Mesenchymal stem cell (in vitro differentiated cells and primary cell): ENCODE data around the gene SAP30L.
A peak's percentile ranks its signal among the peaks of the same experiment; 100 is the strongest.

ENCODE experiments used
- DNase-seq: peaks from one replicate; pipeline ENCODE4 v3.0.0-alpha.2; 2013
- H2AFZ ChIP-seq: one replicate; pipeline ENCODE4 v1.6.1; 2013; ENCODE audit warnings: low read depth, mild to moderate bottlenecking, control low read depth, inconsistent platforms, low read length, moderate library complexity
- H2AK5ac ChIP-seq: 2 replicates; pipeline ENCODE4 v1.6.1; 2013; ENCODE audit warnings: low read length, moderate library complexity, mild to moderate bottlenecking, inconsistent platforms; ENCODE audit not compliant: severe bottlenecking
- H2BK120ac ChIP-seq: one replicate; pipeline ENCODE4 v1.6.1; 2013; ENCODE audit warnings: low read depth, mild to moderate bottlenecking, inconsistent platforms, low read length, moderate library complexity
- H2BK12ac ChIP-seq, 2 experiments: one replicate each; pipeline ENCODE4 v1.6.1; 2013; ENCODE audit warnings: inconsistent platforms in 2 of 2, low read length in 2 of 2, mild to moderate bottlenecking in 2 of 2, moderate library complexity in 2 of 2, control low read depth in 1 of 2
- H2BK15ac ChIP-seq: one replicate; pipeline ENCODE4 v1.6.1; 2013; ENCODE audit warnings: mild to moderate bottlenecking, low read depth, inconsistent platforms; ENCODE audit not compliant: poor library complexity, severe bottlenecking
- H2BK5ac ChIP-seq: 2 replicates; pipeline ENCODE4 v1.6.1; 2013; ENCODE audit warnings: low read depth, mild to moderate bottlenecking, low read length, control low read depth, inconsistent platforms; ENCODE audit not compliant: poor library complexity, severe bottlenecking
- H3K14ac ChIP-seq, 2 experiments: one replicate each; pipeline ENCODE4 v1.6.1; 2013; ENCODE audit warnings: inconsistent platforms in 2 of 2, low read length in 2 of 2, control low read depth in 1 of 2, mild to moderate bottlenecking in 1 of 2, moderate library complexity in 1 of 2
- H3K18ac ChIP-seq, 2 experiments: one replicate each; pipeline ENCODE4 v1.6.1; 2013; ENCODE audit warnings: inconsistent platforms in 2 of 2, low read length in 2 of 2, control low read depth in 1 of 2, low read depth in 1 of 2, mild to moderate bottlenecking in 1 of 2
- H3K23ac ChIP-seq, 2 experiments: one replicate each; pipeline ENCODE4 v1.6.1; 2013; ENCODE audit warnings: inconsistent platforms in 2 of 2, low read length in 2 of 2, mild to moderate bottlenecking in 2 of 2, moderate library complexity in 2 of 2, control low read depth in 1 of 2
- H3K27ac ChIP-seq: 2 replicates; pipeline ENCODE4 v1.5.1; 2013; ENCODE audit warnings: mild to moderate bottlenecking, moderate library complexity, low read length, control low read depth, inconsistent platforms; ENCODE audit not compliant: poor library complexity, severe bottlenecking
- H3K27me3 ChIP-seq, 2 experiments: 2 replicates each; pipeline versions ENCODE4 v1.6.1 to v1.7.0; 2013; ENCODE audit warnings: low read length in 2 of 2, mild to moderate bottlenecking in 2 of 2, moderate library complexity in 2 of 2, control low read depth in 1 of 2, inconsistent platforms in 1 of 2; ENCODE audit not compliant: control insufficient read depth in 1 of 2, insufficient read depth in 1 of 2
- H3K36me3 ChIP-seq, 2 experiments: 2 replicates each; pipeline versions ENCODE4 v1.6.1 to v1.7.0; 2013; ENCODE audit warnings: low read length in 2 of 2, control low read depth in 1 of 2, inconsistent platforms in 1 of 2, low read depth in 1 of 2, mild to moderate bottlenecking in 1 of 2; ENCODE audit not compliant: insufficient read depth in 2 of 2, control insufficient read depth in 1 of 2
- H3K4ac ChIP-seq, 2 experiments: one replicate each; pipeline ENCODE4 v1.6.1; 2013; ENCODE audit warnings: inconsistent platforms in 2 of 2, low read length in 2 of 2, mild to moderate bottlenecking in 2 of 2, moderate library complexity in 2 of 2, control low read depth in 1 of 2, low read depth in 1 of 2
- H3K4me1 ChIP-seq: 2 replicates; pipeline ENCODE4 v1.6.1; 2013; ENCODE audit warnings: low read depth, low read length, control low read depth; ENCODE audit not compliant: control insufficient read depth, insufficient read depth
- H3K4me2 ChIP-seq: 2 replicates; pipeline ENCODE4 v1.6.1; 2013; ENCODE audit warnings: low read length, mild to moderate bottlenecking, inconsistent platforms; ENCODE audit not compliant: poor library complexity, severe bottlenecking
- H3K4me3 ChIP-seq, 2 experiments: 2 replicates each; pipeline versions ENCODE4 v1.5.1 to v1.7.0; 2013; ENCODE audit warnings: low read length in 2 of 2, mild to moderate bottlenecking in 2 of 2, control low read depth in 1 of 2, low read depth in 1 of 2; ENCODE audit not compliant: insufficient read depth in 1 of 2
- H3K79me1 ChIP-seq: replicated peaks from 2 replicates; pipeline ENCODE4 v1.6.1; 2013; ENCODE audit warnings: mild to moderate bottlenecking, control low read depth, low read length, inconsistent platforms; ENCODE audit not compliant: poor library complexity, severe bottlenecking
- H3K9ac ChIP-seq: 2 replicates; pipeline ENCODE4 v1.7.0; 2013; ENCODE audit warnings: mild to moderate bottlenecking, low read length, moderate library complexity
- H3K9me3 ChIP-seq: 2 replicates; pipeline ENCODE4 v1.7.0; 2013; ENCODE audit warnings: mild to moderate bottlenecking, low read length; ENCODE audit not compliant: control insufficient read depth
- H4K8ac ChIP-seq: one replicate; pipeline ENCODE4 v1.6.1; 2013; ENCODE audit warnings: inconsistent platforms, mild to moderate bottlenecking, low read length, moderate library complexity
- H4K91ac ChIP-seq: one replicate; pipeline ENCODE4 v1.6.1; 2013; ENCODE audit warnings: mild to moderate bottlenecking, low read length, inconsistent platforms
- WGBS: methylation state at CpG from one replicate; pipeline ENCODE4 v1.1.7; 2013; ENCODE audit warnings: mixed read lengths; 5-methylcytosine and 5-hydroxymethylcytosine counted together

Gene SAP30L

GRCh38 chr5:154403776-154404387 lies 41.9 kb upstream of the SAP30L start:
- no peak overlapping the region for H4K8ac ChIP-seq
- no peaks in the 10 kb centered on the region for H3K79me1 ChIP-seq
- H3K27ac ChIP-seq = no peak overlapping the region
- no peak overlapping the region for H3K4ac ChIP-seq
- H2AFZ ChIP-seq = no peak overlapping the region
- no peak overlapping the region for H2BK5ac ChIP-seq
- no peaks in the 10 kb centered on the region for H3K9me3 ChIP-seq
- H4K91ac ChIP-seq = no peak overlapping the region
- H2AK5ac ChIP-seq = no peak overlapping the region
- no peak overlapping the region for H3K23ac ChIP-seq
- H2BK12ac ChIP-seq = peak overlapping the region in 1 of 2 experiments; percentile 45
- WGBS = 95% methylated on average over 8 of the region's 8 CpGs
- peaks cover 0 to 27% of the 10 kb centered on the region in 2 experiments for H3K36me3 ChIP-seq
- no peak overlapping the region for H2BK15ac ChIP-seq
- no peak overlapping the region for H3K14ac ChIP-seq
- no peak overlapping the region for H3K4me2 ChIP-seq
- no peak overlapping the region for H3K9ac ChIP-seq
- no peaks in the 10 kb centered on the region for H3K27me3 ChIP-seq
- no peak overlapping the region for H3K18ac ChIP-seq
- H3K4me3 ChIP-seq = no peak overlapping the region
- peaks cover 8% of the 10 kb centered on the region for H3K4me1 ChIP-seq
- peak; percentile 15 for DNase-seq
- H2BK120ac ChIP-seq = no peak overlapping the region

GRCh38 chr5:154405078-154405792 lies 40.6 kb upstream of the SAP30L start:
- Histone ChIP-seq H3K18ac (peak overlapping the region in 1 of 2 experiments; percentile 85), H2AK5ac (no peak overlapping the region), H3K14ac (no peak overlapping the region), H3K4me2 (peak overlapping the region; percentile 93), H2AFZ (peak overlapping the region; percentile 67), H4K91ac (no peak overlapping the region), H3K36me3 (peaks cover 0 to 22% of the 10 kb centered on the region in 2 experiments), H2BK5ac (no peak overlapping the region), H3K27me3 (no peaks in the 10 kb centered on the region), H3K79me1 (no peaks in the 10 kb centered on the region), H3K4ac (peak overlapping the region in 1 of 2 experiments; percentile 63), H3K9me3 (no peaks in the 10 kb centered on the region), H3K23ac (no peak overlapping the region), H3K4me3 (peak overlapping the region; percentile 41 to 75), H2BK12ac (peak overlapping the region in 1 of 2 experiments; percentile 79), H4K8ac (peak overlapping the region; percentile 52), H2BK15ac (peak overlapping the region; percentile 44), H2BK120ac (peak overlapping the region; percentile 61), H3K27ac (no peak overlapping the region), H3K9ac (peak overlapping the region; percentile 75), H3K4me1 (peaks cover 8% of the 10 kb centered on the region)
- 19% methylated on average over 37 of the region's 37 CpGs for WGBS
- peak; percentile 77 for DNase-seq

GRCh38 chr5:154406231-154406630 lies 39.6 kb upstream of the SAP30L start:
- Histone ChIP-seq H4K91ac (no peak overlapping the region), H2BK12ac (no peak overlapping the region), H2AK5ac (no peak overlapping the region), H3K9me3 (no peaks in the 10 kb centered on the region), H2BK5ac (no peak overlapping the region), H2BK15ac (no peak overlapping the region), H2BK120ac (no peak overlapping the region), H3K27ac (no peak overlapping the region), H3K23ac (no peak overlapping the region), H3K9ac (no peak overlapping the region), H3K4me2 (no peak overlapping the region), H3K79me1 (peaks cover 2% of the 10 kb centered on the region), H3K4me1 (peaks cover 8% of the 10 kb centered on the region), H2AFZ (no peak overlapping the region), H4K8ac (no peak overlapping the region), H3K4me3 (no peak overlapping the region), H3K27me3 (no peaks in the 10 kb centered on the region), H3K36me3 (peaks cover 5 to 27% of the 10 kb centered on the region in 2 experiments), H3K14ac (no peak overlapping the region), H3K4ac (no peak overlapping the region), H3K18ac (no peak overlapping the region)
- no peak for DNase-seq
- WGBS = 94% methylated on average over 8 of the region's 8 CpGs

GRCh38 chr5:154406826-154407225 lies 39.0 kb upstream of the SAP30L start:
- Histone ChIP-seq H2BK15ac (no peak overlapping the region), H3K27me3 (no peaks in the 10 kb centered on the region), H2BK12ac (no peak overlapping the region), H3K9me3 (no peaks in the 10 kb centered on the region), H2BK5ac (no peak overlapping the region), H3K27ac (no peak overlapping the region), H3K23ac (no peak overlapping the region), H3K9ac (no peak overlapping the region), H3K14ac (no peak overlapping the region), H3K79me1 (peaks cover 2% of the 10 kb centered on the region), H2AK5ac (no peak overlapping the region), H3K18ac (no peak overlapping the region), H3K4me1 (peaks cover 8% of the 10 kb centered on the region), H3K36me3 (peaks cover 11 to 32% of the 10 kb centered on the region in 2 experiments), H3K4me3 (no peak overlapping the region), H3K4me2 (no peak overlapping the region), H4K91ac (no peak overlapping the region), H2BK120ac (no peak overlapping the region), H3K4ac (no peak overlapping the region), H4K8ac (no peak overlapping the region), H2AFZ (no peak overlapping the region)
- WGBS = 94% methylated on average over 4 of the region's 4 CpGs
- peak; percentile 21 for DNase-seq
